Germinal center (tissue), 1 donor: ENCODE results near the gene B3GNT5.
A peak's percentile ranks its signal among the peaks of the same experiment; 100 is the strongest.
"Not testable (repeated sequence)": the region's sequence is repeated elsewhere in the genome, so short reads cannot be mapped to it uniquely, and the experiment has no call there.

Source experiments
- DNase-seq: peaks from one replicate; pipeline ENCODE4 v3.0.0; 2012; ENCODE audit warnings: mixed read lengths, low spot score

The B3GNT5 gene

DNA sequence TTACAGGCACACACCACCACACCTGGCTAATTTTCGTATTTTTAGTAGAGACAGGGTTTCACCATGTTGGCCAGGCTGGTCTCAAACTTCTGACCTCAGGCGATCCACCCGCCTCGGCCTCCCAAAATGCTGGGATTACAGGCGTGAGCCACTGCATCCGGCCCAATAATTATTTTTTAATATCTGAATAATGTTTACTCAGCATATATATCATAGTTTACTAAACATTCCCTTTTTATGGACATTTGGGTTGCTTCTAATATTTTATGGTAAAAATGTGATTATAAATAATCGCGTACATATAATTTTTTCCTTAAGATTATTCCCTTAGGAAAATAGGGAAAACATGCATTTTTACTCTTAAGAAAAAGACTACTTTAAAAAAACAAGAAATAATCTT lies 22.8 kb upstream of the B3GNT5 start:
- DNase-seq = not testable (repeated sequence)

DNA sequence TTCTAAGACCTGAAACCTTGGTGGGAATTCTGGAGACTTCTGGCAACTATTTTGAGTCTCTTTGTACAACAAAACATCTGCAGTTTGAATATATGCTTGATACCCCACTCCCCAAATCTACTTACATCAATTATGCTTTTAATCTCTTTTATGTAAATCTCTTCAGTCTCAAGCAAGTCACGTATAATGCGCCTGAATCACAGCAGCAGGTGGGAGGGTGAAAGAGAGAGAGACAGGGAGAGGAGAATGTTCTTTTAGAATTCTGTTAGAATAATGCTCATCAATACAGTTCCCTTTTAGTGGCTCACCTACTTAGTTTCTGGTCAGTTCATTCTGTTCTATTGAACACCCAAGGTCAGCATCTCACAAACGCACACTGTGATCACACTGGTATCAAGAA lies 22.2 kb upstream of the B3GNT5 start:
- no peak for DNase-seq

DNA sequence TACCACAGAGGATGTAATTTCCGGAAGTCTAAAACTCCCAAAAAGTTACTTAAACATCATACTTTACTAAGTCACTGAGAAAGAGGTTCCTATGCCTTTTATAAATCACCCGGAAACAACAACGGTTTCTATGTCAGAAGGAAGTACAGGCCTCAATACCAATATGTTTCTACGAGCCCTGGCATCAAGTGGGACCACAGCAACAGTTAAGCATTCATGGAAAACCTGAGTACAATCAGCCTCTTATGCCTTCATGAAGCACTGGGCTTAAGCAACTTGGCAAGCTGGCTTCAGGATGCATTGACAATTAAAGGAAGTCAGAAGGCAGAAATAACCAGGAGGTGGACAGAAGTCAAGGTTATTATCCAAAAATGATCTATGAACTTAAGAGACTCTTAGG lies 19.1 kb upstream of the B3GNT5 start:
- no peak for DNase-seq

DNA sequence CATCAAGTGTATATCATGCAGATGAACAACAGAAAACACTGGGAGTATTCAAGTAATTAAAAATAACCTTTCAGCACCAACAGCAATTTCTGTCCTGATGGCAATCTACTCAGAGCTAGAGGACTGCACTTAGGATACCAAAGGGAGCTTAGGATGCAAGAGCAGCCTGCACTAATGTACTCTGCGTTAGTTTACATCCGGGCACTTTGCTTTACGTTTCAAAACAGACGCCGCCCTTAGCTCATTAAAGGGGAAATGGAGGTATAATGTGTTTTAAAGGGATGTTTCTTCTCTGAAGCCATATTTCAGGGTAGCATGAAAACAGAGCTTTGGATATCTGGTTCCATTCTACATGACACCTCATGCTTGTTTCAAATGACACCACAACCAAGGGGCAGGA lies 14.0 kb upstream of the B3GNT5 start:
- no peak for DNase-seq

DNA sequence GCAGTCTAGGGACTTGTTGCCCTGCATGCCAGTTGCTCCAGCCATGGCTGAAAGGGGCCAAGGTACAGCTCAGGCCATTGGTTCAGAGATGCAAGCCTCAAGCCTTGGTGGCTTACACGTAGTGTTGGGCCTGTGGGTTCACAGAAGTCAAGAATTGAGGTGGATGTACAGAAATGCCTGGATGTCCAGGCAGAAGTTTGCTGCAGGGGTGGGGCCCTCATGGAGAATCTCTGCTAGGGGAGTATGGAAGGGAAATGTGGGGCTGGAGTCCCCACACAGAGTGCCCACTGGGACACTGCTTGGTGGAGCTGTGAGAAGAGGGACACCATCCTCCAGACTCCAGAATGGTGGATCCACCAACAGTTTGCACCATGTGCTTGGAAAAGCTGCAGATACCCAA lies 10.6 kb upstream of the B3GNT5 start:
- DNase-seq = no peak

DNA sequence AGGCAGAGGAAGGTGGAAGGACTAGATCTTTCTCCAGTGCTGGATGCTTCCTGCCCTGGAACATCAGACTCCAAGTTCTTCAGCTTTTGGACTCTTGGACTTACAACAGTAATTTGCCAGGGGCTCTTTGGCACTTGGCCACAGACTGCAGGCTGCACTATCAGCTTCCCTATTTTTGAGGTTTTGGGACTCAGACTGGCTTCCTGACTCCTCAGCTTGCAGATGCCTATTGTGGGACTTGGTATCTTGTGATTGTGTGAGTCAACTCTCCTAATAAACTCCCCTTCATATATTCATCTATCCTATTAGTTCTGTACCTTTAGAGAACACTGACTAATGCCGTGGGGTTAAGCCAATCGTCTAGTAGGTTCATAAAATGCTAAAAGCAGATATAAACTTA lies 8.8 kb upstream of the B3GNT5 start:
- no peak for DNase-seq

DNA sequence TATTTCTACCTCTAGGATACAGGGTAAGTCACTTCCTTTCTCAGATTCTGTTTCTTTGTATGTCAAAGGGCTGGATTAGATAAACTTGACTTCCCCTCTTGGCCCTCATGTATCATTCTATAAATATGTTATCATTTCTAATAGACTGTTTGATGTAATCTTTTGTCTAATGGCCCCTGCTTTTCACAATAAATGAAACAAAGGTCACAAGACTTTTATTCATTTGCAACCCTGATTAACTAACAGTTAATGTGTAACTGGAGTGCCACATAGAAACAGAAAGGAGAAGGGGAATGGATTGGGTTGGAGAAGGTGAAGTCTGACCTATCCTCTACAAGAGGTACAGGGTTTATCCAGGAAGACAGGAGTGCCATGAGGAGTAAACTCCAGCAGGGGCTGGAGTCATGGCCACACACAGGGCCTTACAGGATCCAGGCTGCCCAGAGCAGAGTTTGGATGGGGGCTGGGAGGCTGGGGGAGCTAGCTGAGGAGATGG lies 8.0 kb upstream of the B3GNT5 start:
- no peak for DNase-seq

DNA sequence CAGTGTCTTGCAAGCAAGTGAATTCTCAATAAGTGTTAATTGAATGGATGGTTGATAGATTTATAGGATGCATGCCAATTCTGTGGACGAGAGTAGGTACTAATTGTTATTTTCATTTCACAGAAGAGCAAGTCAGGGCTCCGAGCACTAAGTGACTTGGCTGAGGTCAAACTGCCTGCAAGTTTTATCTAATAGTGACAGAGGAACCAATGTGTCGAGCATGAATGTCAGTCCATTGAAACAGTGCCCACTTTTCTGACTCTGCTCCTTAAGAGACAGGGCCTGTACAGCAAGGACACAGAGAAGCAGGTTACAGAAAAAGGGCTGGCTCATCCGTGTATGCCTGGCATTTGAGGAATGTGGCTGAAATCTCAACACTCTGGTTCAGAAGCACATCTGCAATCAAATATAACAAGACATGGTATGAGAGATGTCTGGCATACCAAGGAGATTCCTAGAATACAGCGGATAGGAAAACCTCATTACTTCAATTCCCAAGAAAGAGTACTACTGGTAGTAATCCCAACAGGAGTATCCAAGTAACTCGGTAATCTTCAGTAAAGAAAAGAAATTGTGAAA lies 6.0 kb upstream of the B3GNT5 start:
- DNase-seq = no peak

DNA sequence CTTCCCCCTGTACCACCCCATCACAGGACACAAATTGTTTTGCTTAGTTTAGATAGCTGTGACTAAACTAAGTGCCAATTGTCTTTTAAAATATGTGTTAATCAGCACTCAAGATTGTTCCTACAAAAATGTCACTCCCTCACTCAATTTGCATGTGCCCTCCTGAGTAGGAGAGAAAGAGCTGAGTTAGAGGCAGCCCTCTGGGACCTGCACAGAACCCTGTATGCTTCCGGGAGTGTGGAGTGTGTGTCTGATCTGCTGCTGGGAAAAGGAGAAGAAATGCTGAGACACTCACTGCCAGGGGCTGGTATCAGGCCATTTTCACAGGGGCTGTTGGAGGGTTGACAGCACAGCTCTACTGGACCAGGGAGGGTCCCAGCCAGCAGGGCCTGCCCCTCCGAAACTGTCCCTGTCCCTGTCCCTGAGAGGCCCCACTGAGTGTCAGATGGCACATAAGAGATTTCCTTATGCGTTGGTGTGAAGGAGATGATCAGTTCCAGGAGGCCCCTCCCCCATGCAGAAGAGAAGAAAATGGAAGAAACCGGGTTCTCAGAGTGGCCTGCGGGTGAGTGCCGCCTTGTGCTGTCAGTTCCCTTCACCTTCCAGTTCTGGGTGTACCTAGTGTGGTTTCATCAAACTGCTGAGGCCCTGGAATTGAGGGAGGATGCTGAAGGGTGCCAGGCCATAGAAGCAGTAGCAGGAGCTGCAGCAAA lies 3.9 kb upstream of the B3GNT5 start:
- no peak for DNase-seq

DNA sequence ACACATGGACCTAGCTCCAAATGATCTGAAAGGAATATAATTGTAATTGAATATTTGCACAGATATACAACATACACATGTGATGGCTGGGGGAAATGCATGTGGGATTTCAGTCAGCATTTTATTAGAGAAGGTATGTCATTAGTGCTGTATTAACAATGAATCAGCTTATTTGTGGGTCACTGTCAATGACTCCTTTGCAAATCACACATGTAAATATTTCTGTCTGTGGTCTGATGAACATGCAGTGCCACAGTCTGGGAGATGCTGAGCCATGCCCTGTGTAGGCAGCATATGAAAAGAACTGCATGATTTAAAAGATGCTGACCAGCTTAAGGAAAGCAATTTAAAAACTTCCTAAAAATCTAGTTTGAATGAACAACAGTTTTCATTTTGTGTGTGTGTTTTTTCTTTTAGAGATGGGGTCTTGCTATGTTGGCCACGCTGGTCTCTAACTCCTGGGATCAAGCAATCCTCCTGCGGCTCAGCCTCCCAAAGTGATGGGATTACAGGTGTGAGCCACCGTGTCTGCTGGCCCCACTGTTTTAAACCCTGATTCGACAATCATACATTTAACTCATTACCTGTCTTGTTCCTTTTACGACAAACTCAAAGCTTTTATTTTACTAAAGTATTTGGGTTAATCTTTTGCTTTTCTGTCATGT lies 803 bp upstream of the B3GNT5 start:
- DNase-seq = no peak

DNA sequence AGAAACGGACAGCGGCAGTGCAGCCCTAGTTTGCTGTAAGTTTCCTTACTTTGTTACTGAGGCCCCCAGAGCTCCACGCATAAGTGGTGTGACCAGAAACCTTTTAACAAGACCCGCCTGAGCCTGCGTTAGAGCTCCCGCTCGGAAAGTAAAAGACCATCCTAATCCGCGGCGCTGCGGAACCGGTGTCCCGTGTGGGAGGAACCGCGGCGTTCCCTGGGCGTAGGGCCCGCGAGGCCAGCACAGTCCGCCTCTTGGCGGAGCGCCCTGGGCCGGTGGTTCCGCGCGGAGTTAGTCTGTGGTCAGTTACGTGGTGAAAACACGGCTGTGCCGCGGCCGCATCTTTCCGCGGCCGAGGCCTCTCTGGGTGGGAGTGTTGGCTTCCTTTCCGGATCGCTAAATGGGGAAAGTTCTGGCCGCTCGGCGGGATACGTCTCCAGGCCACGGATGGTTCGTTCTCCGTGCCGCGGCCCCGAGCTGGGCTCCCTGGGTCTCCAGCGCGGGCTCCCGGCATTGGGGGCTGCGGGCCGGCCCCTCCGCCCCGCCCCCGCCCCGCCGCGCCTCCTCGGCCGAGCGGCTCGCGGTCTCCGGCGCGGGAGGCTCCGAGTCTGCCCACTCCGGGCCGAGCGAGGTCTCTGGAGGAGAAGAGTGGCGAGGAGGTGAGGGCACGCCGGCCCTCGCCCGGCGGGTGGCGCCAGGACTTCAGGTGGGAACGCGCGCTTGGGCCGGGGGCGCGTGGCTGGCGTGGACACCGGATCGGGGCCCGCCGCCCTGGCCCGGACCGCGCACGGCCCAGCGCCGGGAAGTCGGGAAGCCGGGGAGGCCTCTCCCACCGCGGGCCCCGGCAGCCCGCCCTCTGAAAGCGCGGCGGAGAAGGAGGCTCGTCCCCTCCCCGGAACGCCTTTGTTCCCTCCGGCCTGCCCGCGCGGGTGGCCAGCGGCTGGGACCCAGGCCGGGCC lies 754 bp downstream of the B3GNT5 start:
- DNase-seq = no peak

DNA sequence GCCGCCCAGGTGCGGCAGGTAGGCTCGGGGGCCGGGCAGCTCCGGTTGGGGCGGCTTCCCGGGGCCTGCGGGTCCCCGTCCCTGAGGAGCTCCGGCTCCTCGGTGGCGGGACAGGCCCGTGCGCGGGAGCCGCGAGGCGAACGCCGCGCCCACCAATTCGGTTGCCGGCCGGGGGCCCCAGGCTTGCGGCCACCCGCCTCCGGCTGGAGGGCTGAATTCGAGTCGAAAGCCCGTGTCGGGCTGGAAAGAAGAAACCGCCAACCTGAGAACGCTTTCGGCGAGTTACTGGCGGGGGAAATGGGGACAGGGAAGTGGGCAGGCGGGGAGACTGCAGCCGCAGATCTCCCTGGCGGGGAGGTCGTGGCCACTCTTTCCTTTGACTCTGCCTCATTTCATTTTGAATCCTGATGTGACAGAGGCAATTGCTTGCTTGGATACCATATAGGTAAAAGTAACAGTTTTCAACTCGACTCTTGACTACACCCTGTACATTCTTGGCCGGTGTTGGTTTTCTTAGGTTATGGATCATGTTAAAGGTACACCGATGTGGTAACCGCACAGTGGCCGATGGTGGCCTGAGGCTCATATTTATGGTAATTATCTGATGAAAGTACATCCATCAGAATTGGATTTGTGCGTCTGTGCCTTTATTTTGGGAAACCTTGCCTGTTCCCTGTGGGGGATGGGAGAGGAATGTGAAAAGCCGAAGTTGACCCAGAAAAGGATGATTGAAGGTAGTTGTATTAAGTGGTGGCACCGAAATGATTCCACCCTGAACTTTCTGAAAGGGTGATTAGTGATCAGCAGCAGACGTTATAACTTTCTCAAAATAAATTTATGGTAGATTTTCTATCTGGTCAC lies 1.7 kb downstream of the B3GNT5 start:
- DNase-seq = no peak

DNA sequence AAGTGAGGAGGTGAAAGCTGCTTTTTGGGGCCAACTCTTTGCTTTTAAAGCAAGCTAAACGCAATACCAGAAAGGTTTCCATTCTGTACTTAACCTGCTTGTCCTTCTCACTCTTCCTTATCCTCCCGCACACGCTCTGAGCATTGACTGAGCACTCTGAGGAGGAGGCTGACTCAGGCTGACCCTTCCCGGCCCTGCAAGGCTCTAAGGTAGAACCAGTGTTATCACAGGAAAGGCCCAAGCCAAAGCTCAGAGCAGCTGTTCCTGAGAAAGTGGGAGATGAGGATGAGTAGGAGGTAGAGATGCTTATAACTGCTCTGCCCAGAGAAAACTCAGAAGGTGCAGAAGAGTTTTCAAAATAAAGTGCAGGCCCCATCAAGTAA lies 2.3 kb downstream of the B3GNT5 start:
- no peak for DNase-seq

DNA sequence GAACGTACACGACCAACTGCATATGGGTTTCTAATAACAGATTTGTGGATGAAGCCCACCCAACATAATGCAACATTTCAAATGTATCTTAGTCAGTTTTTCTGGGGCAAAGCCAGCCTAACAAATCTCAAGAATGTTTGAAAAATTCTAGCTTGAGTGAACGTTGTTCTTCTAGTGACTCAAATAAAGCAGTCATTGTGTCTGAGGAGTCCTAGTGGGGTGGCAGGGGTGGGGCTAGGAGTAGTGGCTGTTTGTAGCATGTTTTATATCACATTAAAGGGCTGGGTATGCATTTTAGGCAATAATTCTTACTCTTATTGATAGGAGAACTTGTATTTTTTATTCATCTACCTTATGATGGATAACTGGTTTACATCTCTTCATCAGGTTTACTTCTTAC lies 6.0 kb downstream of the B3GNT5 start:
- DNase-seq = no peak

DNA sequence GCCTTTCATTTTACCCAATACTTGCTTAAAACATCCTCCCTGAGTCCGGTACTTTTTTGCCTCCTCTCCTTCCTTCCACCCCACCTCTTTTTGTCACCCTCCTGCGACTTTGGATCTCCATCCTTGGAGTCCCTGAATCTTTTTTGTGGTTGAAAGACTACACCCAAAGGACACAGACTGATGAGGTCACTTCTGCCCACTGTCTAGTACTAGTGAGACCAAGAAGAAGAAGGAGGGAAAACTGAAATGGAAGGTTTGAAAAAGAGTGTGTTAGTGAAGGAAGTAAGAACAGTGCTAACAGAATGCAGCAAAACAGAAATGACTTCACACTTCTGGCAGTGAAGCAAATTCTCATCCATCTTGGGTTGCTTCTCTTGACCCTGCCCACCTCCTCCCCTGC lies 6.6 kb downstream of the B3GNT5 start:
- no peak for DNase-seq

DNA sequence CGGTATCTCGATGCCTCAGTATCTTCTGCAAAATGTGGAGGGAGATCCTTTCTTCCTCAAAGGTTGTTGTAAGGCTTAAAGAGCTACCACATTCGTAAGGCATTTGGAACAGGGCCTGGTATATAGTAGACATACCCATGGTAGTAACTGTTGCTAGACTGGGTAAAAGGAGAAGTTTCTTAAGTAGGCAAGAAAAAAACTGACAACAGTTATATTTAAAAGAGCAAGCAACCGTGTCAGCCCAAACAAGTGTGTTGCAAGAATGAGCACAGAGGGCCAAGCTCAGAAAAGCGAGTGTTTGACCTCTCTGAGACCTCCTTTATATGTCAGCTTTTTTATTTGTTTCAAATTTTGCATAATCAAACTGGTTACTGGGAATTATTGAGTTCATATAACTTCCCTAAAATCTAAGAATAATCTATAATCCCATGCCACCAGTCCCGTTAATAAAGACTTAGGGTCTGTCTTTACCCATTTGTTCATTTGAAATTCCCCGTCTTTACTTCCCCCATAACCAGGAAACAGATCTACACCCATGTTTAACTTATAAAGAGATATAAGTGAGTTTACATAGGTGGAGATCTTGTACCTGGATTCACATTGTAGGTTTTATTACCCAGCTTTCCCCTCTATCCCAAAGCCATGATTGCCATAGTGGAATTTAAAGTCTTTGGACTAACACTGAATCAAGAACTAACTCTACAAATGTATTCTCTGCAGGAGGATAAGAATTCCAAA lies 7.3 kb downstream of the B3GNT5 start:
- DNase-seq = peak; percentile 28

DNA sequence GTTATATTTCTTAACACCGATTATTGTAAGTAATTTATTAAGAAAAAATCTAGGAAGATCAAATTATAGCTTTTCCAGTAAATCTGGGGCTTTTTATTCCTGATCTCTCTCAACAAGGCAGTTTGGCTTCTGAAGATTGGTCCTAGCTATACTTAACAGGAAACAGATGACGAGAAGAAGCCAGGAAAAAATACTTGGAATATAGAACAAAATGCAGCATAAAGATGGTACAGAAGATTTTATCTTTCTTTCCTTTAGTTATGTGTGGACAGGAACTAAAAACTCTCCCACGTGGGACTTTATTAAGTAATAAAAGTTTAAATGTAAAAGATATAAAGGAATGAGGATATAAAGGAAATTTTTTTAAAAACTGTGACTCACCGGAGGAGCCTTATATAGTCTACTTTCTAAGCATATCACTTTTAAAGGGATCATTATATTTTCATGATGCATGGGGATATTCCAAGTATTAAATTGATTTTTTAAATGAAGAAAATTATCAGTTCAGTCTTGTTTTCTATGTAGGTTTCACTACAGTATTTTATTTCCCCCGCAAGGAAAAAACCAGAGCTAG lies 8.2 kb downstream of the B3GNT5 start:
- no peak for DNase-seq

DNA sequence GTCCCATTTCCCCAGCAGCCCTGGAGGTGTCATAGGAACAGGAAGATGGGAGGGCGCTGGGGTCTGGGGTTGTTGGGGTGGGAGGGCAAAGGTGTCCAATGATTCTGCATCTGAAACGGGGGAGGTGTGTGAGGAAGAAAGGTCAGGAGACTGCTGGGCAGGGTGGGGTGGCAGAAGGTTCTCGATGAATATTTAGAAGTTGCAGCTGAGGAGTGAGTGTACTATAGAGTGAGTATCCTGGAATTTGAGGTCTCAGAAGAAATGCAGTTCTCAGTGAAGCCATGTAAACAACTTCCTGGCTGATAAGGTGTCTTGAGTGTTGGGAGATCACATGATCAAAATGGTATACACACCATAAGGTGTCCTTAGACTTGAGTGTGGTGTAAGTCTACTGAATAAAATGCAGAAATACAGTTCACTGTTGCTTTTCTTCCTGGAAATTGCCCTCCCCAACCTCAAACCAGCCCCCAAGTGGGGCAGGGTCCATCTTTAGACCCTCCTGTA lies 9.9 kb downstream of the B3GNT5 start:
- DNase-seq = no peak

DNA sequence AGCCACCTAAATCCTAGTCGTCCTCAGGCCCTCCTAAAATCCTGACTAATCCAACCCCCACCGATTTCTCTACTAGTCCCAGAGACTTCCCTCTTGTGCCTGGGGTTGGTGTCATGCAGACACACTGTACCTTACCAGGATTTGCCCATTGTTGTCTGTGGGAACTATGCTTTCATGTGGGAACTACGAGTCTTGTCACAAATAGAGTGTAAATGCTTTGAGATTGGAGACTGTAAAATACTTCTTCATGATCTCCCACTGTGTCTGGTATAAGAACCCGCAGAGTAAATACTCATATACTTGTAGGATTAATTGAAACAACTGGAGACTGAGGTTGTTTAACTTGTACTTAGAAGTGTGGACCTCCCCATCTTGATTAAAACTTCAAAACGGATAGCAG lies 11.2 kb downstream of the B3GNT5 start:
- no peak for DNase-seq

DNA sequence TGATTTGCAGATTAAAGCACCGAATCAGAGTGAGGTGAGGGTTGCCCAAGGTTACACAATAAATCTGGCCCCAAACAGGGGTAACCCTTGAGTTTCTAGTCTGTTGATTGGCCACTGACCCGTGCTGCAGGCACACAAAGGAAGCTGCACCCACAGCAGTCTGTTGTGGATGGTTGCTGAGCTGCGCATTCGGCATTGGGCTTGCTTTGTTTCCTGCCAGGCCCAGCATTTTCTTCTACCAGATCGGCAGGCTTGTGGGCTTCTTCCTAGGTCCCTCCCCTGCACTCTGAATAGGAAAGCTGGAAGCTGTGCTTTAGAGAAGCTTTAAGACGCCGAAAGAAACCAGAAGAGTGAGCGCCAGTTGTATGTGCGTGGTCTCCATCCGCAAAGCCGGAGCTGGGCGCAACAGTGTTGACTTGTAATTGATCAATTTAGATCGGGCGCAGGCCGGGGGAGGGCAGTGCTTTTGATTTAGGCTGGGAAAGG lies 12.1 kb downstream of the B3GNT5 start:
- DNase-seq = no peak
